Epidermal melanocyte (primary cell): ENCODE results near the gene IL6R.

Source experiments
- DNase-seq: peaks from one replicate; pipeline ENCODE4 v3.0.0; 2011; ENCODE audit warnings: low spot score; ENCODE audit not compliant: insufficient read length

IL6R gene

DNA sequence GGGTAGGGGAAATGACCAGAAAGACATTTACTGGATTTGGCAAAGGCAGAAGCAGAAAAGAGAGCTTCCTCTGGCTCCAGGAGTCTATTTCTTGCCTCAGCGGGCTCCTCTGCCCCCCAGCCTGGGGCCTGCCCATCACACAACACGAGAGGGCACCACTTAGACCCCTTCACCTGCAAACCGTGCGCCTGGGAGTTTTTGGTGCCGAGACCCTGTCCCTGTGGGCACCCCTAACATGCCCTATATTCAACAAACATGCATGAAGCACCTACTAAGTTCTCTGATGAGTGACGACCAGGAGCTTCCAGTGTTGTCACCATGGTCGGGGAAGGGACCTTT lies 18.8 kb downstream of the IL6R start:
- DNase-seq: no peak

DNA sequence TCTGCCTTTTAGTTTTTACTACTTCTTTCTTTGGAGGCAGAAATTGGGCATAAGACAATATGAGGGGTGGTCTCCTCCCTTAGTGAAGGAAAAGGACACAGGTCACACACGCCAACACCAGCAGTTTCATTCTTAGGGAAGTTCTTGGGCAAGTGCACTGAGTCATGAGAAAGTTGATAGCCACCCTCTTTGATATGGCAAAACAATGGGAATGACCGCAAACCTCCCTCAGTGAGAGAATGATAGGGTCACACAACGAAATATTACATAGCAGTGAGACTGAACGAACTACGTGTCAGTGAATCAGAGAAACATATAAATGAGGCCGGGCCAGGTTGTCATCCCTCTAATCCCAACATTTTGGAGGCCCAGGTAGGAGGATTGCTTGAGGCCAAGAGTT lies 20.0 kb downstream of the IL6R start:
- DNase-seq: no peak

- no peak for DNase-seq
Measured at GRCh38 chr1:154427173-154428139, 22.3 kb downstream of the IL6R start.

GRCh38 chr1:154429118-154429517 lies 24.0 kb downstream of the IL6R start:
- DNase-seq: no peak

GRCh38 chr1:154429841-154430611 lies 24.9 kb downstream of the IL6R start:
- no peak for DNase-seq

DNA sequence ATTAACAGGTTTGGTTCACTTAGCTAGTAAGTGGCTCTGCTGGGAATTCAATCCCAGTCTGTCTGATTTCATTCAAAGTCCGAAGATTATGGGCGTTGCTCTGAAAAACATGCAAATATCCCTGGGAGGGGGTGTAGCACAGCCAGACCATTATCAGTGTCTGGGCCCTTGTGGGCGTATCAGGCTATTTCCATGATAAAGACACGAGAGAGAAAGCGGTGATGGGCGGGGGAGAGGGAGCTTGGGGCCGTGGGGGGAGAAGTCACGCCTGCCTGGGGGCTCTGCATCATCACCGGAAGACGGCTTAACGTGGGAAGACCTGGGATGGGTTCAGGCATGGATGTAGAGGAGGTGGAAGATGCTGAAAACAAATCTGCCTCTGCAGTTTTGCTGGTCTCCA lies 25.8 kb downstream of the IL6R start:
- DNase-seq: no peak

GRCh38 chr1:154431586-154432373 lies 26.6 kb downstream of the IL6R start:
- no peak for DNase-seq

GRCh38 chr1:154433161-154433764 lies 28.1 kb downstream of the IL6R start:
- no peak for DNase-seq

GRCh38 chr1:154434346-154435085 lies 29.4 kb downstream of the IL6R start:
- no peak for DNase-seq

GRCh38 chr1:154435599-154436200 lies 30.6 kb downstream of the IL6R start:
- no peak for DNase-seq

DNA sequence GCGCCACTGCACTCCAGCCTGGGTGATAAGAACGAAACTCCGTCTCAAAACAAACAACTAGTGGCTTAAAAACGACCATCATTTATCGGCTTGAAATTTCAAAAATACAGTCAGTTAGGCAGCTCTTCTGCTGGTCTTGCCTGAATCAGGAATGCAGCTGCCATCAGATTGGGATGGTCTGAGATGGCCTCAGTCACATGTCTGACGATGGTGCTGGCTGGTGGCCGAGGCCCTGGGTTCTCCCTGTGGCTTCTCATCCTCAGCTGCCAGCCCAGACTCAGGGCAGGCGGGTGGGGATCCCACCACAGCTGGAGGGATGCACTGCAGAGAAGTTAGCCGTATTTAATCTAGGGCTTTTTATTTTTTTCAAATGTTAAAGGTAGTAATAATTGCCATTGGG lies 31.3 kb downstream of the IL6R start:
- DNase-seq: no peak

- no peak for DNase-seq
Measured at GRCh38 chr1:154440036-154440804, 35.1 kb downstream of the IL6R start.

DNA sequence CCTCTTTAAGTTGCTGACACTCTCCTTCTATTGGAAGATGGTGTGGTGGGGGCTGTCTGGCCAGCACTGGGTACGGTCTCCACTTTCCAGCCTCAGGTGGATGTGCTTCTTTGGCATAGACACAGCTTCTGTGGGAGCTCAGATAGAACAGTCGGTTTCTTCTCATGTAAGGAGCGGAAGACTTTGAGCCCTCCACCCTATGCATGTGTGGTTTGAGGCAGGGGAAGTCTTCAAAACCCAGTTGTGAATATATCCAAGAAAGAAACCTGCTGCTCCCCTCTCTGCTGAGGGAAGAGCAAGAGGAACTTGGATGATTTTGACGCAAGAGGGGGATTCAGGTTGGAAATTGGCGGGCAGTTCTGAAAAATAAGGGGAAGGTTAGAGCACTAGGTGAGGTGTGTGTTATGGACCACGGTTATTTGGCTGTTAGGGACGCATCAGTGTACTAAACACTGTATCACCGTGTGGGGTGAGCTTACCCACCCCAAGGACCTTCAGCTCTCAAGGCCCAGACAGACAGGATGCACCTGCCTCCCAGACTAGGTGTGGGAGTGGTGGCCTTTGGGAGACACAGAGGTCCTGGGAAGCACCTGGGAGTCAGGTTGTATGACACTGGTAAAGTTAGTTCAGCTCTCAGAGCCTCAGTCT lies 36.2 kb downstream of the IL6R start:
- no peak for DNase-seq

DNA sequence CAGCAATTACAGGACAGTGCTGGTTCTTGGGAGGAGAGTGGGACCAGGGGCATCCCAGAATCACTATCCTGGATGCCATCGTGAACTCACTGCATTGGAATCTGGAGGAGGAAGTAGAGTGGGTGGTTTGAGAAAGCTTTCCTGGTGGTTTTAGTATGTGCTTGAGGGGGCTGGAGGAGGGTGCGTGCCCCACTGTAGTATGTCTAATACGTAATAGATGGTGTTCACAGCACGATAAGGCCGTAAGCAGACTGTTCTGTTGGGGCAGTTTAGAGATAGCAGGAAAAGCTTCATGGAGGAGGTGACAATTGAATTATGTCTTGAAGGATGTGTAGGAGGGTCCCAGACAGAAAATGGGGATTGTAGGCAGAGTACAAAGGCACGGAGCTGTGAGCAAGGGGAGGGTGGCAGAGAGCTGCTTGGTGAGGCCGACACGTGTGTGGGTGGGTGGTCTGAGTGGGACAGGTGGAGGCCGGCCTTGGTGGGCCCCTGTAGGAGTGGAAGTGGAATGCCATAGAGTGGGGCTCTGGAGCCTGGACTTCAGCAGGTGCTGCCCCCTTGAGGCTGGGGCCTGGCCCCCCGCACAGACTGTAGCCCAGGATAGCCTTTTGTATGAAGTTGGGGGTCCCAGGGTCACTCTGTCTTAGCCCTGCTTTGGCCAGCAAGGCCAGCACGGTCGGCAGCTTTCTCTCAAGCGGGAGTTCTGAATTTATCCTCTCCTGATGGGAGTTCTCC lies 37.0 kb downstream of the IL6R start:
- DNase-seq: no peak

- no peak for DNase-seq
Measured at GRCh38 chr1:154443274-154444013, 38.3 kb downstream of the IL6R start.

DNA sequence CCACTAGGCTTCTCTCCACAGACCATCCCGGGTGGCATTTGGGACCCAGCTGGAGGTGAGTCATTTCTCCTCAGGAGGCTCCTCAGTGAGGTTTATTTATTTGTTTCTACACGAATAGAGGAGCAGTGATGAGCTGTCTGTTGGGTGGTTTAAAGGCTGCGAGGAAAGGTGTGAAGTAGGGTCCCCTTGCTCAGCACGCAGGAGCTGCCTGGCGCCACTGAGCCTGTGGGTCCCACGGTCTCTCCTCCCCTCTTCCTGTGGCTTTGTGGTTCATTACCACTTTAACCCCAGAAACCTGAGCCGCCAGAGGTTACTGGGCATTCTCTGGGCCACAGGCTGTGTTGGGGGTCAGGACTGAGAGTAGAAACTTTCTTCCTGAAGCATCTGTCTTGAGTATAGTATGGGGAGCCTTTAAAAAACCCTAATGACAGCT lies 39.9 kb downstream of the IL6R start:
- peak; percentile 64 for DNase-seq

DNA sequence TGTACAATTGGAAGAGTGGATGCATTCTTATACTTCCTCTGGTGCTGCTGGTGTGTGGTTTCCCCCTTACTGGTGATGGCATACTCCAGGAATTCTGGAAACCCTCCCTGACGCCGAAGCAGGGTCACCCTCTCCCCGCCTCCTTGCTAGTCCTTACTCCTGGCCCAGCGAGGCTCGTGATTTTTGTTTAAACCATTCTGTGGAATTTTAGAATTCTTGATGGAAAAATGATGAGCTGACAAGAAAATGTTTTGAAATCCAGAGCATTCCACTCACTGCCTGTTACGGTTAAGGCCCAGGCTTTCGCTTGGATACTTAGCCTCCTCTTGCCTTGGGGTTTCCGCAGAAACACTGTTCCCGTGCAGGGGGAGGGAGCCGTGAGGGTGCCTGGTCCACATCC lies 41.1 kb downstream of the IL6R start:
- DNase-seq: peak; percentile 72

DNA sequence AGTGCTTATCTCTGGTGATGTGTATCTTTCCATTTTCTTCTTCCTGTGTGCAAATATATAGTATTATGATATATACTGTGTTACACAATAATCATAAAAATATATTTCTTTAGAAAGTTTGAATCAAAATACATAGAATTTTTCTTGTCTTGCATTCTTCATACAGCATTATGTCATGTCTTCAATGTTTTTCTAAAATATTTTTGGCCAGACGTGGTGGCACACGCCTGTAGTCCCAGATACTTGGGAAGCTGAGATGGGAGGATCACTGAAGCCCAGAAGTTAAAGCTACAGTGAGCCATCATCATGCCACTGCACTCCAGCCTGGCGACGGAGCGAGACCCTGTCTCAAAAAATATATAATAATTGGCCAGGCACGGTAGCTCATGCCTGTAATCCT lies 41.6 kb downstream of the IL6R start:
- no peak for DNase-seq
